ENCODE results near the gene RO60. TPM values are rescaled to one million over a fixed set of nuclear protein-coding genes. Genes with fewer than 3 reads are reported as not detected.

RO60 gene
- total RNA-seq = 55.9 and 61.1 TPM in 2 replicates

DNA sequence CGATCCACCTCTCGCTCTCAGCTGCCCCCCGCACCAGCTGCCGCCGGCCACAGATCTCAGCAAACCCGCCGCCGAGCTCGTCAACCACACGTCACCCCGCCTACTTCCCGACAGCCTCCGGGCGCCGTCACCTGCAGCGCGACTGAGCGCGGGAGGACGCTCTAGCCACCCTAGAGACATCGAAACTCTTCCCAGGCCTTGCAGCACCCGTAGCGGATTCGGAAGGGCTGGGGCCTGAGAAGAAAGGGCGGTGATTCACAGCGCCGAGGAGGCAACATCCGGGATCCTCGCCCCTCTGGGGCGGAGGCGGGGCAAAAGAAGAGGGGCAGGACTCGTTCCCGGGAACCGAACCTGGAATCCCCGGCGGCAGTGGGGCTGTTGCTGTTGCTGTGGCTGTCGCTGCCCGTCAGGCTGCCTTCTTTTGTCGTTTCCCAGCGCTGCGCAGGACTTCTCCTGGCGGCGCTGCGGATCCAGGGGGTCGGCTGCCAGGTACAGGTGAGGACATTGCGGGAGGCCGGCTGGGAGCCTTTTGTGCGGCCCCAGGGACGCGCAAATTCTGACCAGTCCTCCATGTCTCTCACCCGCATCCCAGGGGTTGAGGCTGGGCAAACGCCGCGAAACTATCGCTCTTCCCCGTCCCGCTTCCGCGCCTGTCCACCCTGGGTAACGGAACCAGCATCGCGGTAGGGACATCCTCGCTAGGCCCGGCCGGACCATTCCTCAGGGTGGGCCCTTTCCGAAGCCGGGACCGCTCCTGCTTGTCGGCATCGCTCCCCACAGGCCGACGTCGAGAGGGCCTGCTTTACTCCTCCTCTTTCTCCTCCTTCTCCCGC, at the start of gene RO60, which contains the start of gene UCHL5:
RO60 (plus strand) TSS at position 331 of the 833 bp plus-strand sequence. CDS start 9,443 bp downstream, outside the sequence.
UCHL5 (minus strand) TSS at position 79 of the 833 bp plus-strand sequence. CDS start 100 bp downstream, outside the sequence.
- Mint-ChIP-seq H3K4me3 (peak within 1 kb of the TSS; percentile 100), H3K27me3 (no peaks in the 10 kb centered on the region), H3K36me3 (ENCODE audit: low read depth) (peaks cover 24% of the 10 kb centered on the region), H3K9me3 (peaks cover 5% of the 10 kb centered on the region), H3K27ac (peak within 1 kb of the TSS; percentile 99), H3K4me1 (peaks cover 54% of the 10 kb centered on the region)
- ChIA-PET CTCF (interaction anchor here (0.8 to 1.8 kb wide), 7 partner anchors 11 to 582 kb away, joined by 3 to 8 read pairs (median 5); partner anchors contain the start of gene CDC73), POLR2A (interaction anchor here (0.6 to 2.9 kb wide), 11 partner anchors 8 to 450 kb away, joined by 3 to 50 read pairs (median 4); partner anchors contain the start of genes CDC73, GLRX2 and RGS2)
- TF ChIP-seq CTCF (IDR thresholded peaks at IDR 0.05) = no peak
- intact Hi-C loops (cut with micrococcal nuclease) = loop anchor here (1.0 to 10.0 kb wide), 9 partner anchors 11 to 1229 kb away; partner anchors contain the start of genes CDC73, GLRX2 and RGS1
- peak; percentile 94 for ATAC-seq (ENCODE audit: low read depth)
- DNase-seq = peak; percentile 85

- ATAC-seq (ENCODE audit: low read depth) (no peak), DNase-seq (no peak)
- Mint-ChIP-seq H3K36me3 (ENCODE audit: low read depth) (peaks cover 7% of the 10 kb centered on the region), H3K9me3 (no peaks in the 10 kb centered on the region), H3K27ac (no peak overlapping the region), H3K27me3 (no peaks in the 10 kb centered on the region), H3K4me3 (no peak overlapping the region), H3K4me1 (no peaks in the 10 kb centered on the region)
- no peak for TF ChIP-seq CTCF (IDR thresholded peaks at IDR 0.05)
- POLR2A ChIA-PET = no interaction called here
- CTCF ChIA-PET = no interaction called here
- intact Hi-C loops (cut with micrococcal nuclease) = no loop called here
These were observed 48.0 kb upstream of the RO60 start for GRCh38 chr1:193011406-193011805.

DNA sequence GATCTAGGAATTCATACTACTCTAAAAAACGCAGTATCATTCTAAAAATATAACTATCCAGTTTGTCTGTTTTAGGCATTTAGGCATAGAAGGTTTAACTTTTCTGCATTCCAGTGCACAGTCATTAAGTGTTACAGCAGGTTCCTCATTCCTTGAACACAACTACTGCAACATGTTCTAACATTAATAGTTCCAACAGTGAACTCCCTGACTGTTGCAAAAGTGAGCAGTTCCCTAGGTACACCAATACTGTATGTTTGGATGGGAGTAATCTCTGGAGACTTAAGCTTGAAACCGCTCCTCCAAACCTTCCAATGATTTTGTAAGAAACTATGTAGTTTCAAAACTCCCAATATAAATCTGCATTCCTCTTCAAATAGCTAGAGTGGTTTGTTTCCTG, 46.4 kb upstream of the RO60 start:
- H3K9me3 Mint-ChIP-seq = no peaks in the 10 kb centered on the region
- ChIA-PET POLR2A (no interaction called here), CTCF (no interaction called here)
- no peak for ATAC-seq (ENCODE audit: low read depth)
- intact Hi-C loops (cut with micrococcal nuclease) = no loop called here
- H3K27ac Mint-ChIP-seq = no peak overlapping the region
- no peaks in the 10 kb centered on the region for H3K27me3 Mint-ChIP-seq
- peaks cover 7% of the 10 kb centered on the region for H3K36me3 Mint-ChIP-seq (ENCODE audit: low read depth)
- no peak overlapping the region for H3K4me3 Mint-ChIP-seq
- DNase-seq = no peak
- H3K4me1 Mint-ChIP-seq = no peaks in the 10 kb centered on the region
- TF ChIP-seq CTCF (IDR thresholded peaks at IDR 0.05) = no peak

GRCh38 chr1:193013707-193014106, 45.7 kb upstream of the RO60 start:
- TF ChIP-seq CTCF (IDR thresholded peaks at IDR 0.05) = no peak
- H3K36me3 Mint-ChIP-seq (ENCODE audit: low read depth) = peaks cover 7% of the 10 kb centered on the region
- no peaks in the 10 kb centered on the region for H3K4me1 Mint-ChIP-seq
- H3K4me3 Mint-ChIP-seq = no peak overlapping the region
- H3K27me3 Mint-ChIP-seq = no peaks in the 10 kb centered on the region
- no peak for ATAC-seq (ENCODE audit: low read depth)
- ChIA-PET POLR2A (no interaction called here), CTCF (interaction anchor here (0.6 to 1.5 kb wide), 2 partner anchors 209 to 431 kb away, joined by 3 read pairs; no protein-coding TSS in a partner anchor)
- no peaks in the 10 kb centered on the region for H3K9me3 Mint-ChIP-seq
- DNase-seq = no peak
- intact Hi-C loops (cut with micrococcal nuclease) = no loop called here
- no peak overlapping the region for H3K27ac Mint-ChIP-seq

DNA sequence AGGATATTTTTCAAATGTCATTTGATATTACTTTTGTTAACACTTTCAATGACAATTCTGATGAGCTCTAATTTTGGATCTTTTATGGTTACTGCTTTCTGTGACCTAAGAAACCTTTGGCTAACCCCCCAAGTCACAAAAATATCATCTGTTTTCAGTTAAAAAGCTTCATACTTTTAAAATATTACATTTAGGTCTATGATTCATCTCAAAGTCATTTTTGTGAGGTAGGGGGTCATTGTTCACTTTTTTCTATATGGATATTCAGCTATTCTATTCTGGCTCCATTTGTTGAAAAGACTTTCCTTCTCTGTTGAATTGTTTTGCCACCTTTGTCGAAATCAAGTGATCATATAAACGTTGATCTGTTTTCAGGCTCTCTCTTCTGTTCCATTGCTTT, 45.0 kb upstream of the RO60 start:
- H3K4me3 Mint-ChIP-seq = no peak overlapping the region
- peaks cover 7% of the 10 kb centered on the region for H3K36me3 Mint-ChIP-seq (ENCODE audit: low read depth)
- POLR2A ChIA-PET = no interaction called here
- no peaks in the 10 kb centered on the region for H3K9me3 Mint-ChIP-seq
- no peaks in the 10 kb centered on the region for H3K27me3 Mint-ChIP-seq
- no peak for TF ChIP-seq CTCF (IDR thresholded peaks at IDR 0.05)
- no peak overlapping the region for H3K27ac Mint-ChIP-seq
- intact Hi-C loops (cut with micrococcal nuclease) = no loop called here
- CTCF ChIA-PET = interaction anchor here (0.6 to 1.5 kb wide), 4 partner anchors 208 to 540 kb away, joined by 3 to 5 read pairs (median 3); no protein-coding TSS in a partner anchor
- no peak for DNase-seq
- no peaks in the 10 kb centered on the region for H3K4me1 Mint-ChIP-seq
- no peak for ATAC-seq (ENCODE audit: low read depth)
